Activated CD4-positive, alpha-beta T cell treated with anti-CD3 and anti-CD28 coated beads for 1 hour (primary cell): ENCODE data around the gene SFT2D1.

Experiments used
- DNase-seq: peaks from one replicate; pipeline ENCODE4 v3.0.0-alpha.2; 2020

Gene SFT2D1

DNA sequence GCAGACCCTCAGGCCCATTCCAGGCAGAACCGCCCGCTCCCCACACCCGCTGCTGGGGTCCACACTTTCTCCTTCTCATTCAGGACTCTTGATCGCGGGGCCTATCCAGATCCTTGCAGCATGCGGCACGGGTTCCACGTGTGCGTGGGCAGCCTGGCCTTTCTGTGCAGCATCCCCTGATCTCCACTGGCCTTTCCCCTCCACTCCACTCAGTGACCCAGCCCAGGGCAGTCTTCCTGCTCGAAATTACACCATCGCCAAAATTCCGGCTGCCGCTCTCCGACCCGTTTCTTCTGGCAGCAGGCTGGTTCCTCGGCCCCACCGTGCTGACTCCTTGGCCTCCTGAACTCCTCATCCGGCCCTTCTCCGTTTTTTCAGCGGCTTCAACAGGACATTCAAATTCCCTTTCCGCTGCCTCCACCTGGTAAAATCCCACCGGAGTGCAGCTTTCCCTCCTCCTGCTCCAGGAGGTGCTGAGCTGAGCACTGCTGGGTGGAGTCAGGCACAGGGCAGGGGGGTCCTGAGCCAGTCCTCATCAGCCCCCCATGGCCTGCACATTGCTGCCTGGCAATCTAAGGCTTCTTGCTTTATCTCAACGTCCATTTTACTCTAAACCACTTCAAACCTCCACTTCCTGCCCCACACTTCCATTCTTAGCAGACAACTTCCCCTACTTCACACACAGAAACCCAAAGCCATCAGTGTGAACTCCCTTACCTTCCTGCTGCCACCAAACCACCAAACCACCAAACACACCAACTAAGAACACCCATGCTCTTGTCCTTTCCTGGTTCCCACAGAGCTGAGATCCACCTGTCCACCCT lies 9.0 kb downstream of the SFT2D1 start:
- no peak for DNase-seq

DNA sequence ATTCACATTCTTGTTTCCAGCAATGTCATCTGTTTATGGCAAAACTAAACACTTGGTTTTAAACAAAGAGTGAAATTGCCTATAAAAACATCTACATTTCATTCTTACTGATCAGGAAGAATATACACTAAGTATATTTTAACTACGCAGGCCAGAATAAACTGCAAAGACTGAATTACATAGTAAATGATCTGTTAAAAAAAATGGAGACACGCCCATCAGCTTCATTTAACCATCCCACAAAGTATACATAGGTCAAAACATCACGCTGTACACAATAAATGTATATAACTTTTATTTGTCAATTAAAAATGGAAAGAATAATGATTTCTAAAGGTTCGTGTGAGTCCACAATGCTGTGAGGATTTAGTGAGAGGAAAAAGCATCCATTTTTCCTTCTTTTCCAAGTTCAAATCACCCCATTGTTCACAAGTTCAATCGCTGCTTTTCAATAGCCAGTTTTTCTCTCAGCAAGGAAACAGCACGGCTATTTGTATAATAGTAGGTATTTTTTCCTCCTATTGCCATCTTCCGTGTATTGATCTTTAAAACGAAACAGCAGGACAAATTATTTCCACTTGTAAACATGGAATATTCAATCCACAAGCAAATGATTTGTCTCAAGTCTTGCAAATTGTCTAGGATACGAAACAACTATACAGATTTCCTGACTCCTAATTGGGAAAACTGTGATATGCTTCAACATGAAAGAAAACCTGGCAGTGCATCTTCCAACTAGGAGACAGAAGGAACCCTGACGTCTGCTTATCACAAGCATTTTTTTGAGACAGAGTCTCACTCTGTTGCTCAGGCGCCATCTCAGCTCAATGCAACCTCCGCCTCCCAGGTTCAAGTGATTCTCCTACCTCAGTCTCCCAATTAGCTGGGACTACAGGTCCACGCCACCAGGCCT lies 10.6 kb downstream of the SFT2D1 start:
- DNase-seq, result no peak

DNA sequence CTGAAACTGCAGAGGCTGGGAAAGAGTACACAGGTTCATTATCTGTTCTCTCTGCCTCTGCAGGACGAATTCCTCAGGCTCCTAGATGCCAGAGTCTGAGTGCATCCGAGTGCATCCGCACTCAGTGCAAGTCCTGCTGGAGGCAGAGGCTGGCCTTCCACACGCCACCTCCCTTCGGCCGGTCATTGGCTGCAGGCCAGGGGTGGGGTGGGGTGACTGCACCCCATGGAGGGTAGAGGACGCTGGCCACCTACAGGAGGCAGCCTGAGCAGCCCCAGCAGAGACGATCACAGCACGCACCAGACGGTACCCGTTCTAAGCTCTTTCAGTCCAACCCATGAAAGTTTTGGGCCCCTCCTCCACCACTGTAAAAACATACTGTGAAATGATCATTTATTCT lies 11.7 kb downstream of the SFT2D1 start:
- no peak for DNase-seq

DNA sequence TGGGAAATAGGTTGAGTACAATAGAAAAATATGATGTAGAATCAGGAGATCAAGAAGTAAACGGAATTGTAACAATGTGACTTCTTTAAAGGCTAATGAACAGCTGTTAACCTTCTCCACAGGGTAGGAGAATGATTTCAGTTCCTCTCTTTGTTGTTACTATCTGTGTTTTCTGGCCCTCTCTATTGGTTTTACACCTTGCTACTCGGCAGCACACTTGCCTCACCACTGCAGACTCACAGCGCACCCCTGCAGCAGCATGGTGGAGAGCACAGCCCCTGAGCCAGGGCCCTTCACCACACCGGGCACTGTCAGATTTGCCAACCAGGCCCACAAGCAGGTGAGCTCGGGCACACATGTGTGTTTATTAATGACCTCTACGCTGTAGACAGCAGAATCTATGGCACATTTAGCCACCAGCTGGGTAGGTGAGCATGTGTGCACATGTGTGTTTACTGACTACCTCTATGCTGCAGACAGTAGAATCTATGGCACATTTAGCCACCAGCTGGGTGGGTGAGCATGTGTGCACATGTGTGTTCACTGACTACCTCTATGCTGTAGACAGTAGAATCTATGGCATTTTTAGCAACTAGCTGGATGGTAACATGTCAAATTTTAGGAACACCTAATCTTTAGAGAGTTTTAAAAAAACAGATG lies 16.8 kb downstream of the SFT2D1 start:
- DNase-seq, result no peak

DNA sequence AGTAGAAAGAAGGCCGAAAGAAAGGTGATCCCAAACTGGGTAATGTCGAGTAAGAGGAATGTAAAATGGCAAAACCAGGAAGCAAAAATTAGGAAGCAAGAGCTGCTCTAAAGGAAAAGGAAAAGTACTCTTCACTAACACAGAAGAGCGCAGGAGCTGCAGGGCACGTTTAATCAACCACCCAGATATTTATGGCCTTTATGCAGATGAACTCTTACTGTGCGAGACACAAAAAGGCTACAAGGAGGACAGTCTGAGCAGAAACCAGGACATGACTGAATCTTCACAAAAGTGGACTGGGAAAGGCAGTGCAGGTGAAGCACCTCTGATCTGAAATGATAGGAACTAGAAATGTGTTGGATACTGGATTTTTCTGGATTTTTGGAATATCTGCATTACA lies 18.9 kb downstream of the SFT2D1 start:
- no peak for DNase-seq

DNA sequence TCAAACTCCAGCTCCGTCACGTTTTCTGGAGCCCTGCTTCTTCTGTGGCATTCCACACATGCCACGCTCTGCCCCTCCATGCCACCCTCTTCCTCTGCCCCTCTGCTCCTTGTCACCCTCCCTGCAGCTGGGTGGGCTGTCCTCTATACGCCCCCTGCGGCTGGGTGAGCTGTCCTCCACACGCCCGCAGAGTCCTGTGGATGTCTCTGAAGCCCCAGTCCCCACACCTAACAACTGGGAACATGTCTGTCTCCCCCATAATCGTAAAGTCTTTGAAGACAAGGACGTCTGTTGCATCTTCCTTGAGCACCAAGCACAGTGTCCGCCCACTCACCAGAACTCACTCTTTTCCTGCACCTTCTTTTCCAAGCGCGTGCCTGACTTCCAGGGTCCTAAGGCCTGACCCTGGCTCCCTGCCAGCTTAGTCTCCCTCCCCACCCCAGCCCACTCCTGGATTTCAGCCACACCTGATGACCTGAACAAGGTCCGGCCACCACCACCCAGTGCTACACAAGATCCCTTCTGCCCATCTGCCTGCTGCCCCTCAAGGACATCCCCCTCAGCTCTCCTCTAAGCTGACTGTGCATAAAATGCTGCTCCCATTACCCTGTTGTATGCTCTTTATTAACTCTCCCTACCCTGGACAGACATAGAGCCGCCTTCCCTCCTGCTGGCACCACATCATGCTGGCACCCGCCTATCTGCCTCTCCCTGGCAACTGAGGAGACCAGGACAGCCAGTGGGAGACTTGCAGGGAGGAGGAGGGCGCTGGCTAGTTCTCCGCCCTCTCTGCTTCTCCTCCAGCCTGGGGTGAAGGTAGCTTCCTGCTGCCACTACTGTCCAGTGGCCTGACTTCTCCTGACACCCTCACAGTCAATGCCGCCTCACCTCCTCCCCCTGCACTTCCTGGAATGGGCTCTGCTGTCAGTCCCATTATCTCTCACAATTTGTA lies 23.4 kb downstream of the SFT2D1 start:
- no peak for DNase-seq

DNA sequence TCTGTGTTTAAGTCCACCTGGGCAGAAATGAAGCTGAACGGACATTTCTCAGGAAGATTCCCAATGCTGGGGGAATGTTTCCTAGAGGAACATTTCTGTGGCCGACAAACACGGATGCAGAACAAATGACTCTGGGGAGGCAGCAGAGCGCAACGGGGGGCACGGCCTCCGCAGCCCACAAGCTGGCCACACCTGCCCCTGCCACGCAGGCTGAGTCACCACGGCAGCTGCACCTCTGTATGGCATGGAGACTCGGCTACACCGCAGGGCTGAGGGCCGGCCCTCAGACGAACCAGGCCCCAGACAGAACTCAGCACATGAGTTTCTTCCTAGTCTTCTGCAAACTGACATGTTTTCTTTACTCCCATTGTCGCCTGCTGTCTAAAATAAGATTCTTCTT lies 24.1 kb downstream of the SFT2D1 start:
- no peak for DNase-seq

DNA sequence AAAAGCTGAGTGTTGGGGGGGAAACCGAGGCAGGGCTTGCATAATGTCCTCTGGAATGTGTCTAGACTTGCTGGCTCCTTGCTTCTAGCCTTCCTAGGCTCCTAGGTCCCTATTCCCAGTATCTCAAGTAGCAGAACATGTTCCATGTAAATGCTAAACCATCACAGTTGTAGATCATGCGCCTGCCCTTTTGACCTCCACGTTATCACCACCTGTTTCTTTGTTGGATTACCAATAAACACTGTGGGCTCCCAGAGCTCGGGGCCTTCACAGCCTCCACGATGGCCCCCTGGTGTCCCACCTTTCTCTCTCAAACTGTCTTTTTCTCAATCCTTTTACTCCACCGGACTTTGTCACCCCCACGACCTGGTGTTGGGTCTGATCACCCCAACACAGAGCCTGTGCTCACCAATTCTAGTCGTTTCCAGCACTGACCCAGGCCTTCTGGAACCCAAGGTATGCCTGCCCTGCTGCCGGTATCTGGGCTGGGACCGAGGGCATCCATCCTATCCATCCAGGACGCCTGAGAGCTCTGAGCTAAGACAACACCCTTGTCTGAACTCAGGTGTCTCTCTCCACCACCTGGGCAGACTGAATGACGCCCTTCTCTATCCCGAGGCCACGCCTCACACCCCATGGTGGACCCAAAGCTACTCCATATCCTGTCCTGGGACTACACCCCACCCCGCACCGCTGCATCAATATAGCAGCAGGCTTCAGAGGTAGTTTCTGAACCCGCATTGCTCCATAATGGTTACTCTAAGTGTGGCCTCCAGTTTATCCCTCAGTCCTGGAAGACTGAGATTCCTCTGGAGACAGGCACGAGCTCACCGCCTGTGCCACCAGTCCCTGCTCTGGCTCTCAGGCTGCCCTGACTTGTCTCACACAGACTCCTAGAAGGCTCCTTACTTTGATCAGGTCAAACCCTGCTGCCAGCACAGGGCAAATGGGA lies 24.8 kb downstream of the SFT2D1 start:
- no peak for DNase-seq

DNA sequence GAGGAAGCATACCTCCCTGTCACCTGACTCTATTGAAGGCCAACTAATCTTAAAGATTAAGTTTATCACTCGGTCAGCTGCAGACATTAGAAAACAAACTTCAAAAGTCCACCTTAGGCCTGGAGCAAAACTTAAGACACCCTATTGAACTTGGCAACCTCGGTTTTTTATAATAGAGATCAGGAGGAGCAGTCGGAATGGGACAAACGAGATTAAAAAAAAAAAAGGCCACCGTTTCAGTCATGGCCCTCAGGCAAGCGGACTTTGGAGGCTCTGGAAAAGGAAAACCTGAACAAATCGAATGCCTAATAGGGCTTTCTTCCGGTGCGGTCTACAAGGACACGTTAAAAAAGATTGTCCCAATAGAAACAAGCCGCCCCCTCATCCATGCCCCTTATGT lies 26.9 kb downstream of the SFT2D1 start:
- no peak for DNase-seq

DNA sequence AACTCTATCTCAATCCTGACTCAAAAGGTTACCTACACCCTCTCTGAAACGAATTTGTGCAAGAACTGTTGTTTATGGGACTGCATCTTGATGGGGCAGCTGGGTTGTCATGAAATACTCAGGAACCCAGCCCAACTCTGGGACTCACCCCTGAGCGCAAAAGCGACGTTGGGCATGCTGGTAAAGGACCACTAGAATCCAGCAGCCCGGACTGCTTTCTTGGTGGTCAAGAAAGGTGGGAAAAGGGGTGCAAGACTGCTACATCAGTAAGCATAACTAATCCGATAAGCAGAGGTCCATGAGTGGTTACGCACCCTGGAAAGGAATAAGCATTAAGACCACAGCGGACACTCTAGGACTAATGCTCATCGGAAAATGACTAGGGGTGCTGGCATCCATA lies 27.9 kb downstream of the SFT2D1 start:
- DNase-seq, result no peak

DNA sequence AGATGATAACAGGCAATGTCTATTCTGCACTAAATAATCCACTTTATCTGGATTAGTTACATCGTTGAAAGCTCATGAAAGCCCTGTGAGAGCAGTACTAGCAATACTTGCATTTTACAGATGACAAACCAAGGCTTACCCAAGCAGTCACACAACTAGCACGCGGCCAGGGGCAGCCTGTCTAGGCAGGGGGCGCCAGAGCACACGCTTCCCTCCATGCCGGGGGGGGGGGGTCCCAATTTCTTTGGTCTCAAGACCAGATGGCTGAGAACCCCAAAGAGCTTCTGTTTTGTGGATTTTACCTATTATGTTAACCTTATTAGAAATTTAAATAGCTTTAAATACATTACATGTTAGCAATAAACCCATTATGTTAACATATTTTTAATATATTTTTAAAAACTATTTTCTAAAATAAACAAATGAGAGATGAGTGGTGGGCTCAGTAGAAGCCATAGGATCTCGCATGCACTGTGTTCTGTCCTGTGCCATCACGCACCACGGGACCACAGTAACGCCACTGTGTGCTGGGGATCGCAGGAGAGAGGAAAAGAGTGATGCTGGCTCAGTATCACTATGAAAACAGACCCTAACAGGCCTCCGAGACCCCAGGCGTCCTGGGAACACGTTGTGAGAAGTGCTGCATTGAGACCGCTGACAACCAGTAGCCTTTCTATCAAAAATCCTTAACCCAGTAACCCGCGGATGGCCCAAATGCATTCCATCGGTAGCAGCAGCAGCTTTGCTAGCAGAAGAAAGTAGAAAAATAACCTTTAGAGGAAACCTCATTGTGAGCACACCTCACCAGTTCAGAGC lies 28.9 kb downstream of the SFT2D1 start:
- no peak for DNase-seq

DNA sequence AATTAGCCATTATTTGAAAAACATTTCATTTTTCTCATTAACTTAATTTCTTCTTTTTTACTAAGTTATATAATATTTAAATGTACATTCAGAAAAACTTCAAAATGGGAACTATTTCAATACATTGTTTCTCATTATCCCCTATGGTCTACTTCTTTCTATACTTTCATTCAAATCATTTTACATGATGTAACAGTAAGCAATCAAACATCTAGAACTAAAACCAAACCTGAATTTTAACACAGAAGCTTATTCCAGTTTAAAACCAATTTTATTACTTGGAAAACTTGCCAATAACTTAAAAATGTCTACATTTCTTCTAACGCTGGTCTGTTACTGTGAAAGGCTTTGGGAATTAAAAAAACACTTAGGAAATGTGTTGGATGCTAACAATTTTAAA lies 29.5 kb downstream of the SFT2D1 start:
- DNase-seq, result no peak

DNA sequence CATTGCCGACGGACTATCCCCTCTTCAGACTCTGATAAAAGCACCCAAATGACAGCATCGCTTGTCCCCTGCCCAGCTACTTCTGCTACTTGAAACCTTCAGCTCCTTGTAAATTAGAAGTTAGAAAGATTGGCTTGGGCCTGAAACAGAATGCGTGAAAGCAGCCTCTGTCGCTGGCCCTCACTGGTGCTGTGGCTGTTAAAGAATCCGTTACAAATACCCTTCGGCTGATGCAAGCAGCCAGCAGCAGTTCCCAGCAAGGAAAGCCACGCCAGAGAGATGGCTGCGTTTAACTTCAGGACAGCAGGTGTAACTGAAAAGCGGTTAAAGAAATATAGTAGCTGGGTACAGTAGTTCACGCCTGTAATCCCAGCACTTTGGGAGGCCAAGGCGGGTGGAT lies 31.7 kb downstream of the SFT2D1 start:
- no peak for DNase-seq

DNA sequence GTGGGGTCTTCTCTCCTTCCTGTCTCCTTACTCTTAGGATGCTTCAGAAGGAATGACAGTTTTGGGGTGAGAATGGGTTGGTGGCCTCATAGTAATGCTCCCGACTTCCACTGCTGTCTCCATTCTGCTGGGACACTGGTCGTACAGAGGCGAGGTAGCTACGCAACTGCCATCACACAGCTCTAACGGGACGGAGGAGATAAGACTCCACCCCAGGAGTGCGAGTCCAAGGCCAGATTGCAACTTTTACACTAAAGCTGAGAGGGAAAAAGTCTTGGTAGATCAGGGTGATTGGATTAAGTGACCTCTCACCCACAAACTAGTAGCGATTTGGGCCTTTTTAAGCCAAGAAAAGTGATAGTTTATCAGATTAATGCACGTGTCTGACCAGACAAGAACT lies 32.4 kb downstream of the SFT2D1 start:
- no peak for DNase-seq

DNA sequence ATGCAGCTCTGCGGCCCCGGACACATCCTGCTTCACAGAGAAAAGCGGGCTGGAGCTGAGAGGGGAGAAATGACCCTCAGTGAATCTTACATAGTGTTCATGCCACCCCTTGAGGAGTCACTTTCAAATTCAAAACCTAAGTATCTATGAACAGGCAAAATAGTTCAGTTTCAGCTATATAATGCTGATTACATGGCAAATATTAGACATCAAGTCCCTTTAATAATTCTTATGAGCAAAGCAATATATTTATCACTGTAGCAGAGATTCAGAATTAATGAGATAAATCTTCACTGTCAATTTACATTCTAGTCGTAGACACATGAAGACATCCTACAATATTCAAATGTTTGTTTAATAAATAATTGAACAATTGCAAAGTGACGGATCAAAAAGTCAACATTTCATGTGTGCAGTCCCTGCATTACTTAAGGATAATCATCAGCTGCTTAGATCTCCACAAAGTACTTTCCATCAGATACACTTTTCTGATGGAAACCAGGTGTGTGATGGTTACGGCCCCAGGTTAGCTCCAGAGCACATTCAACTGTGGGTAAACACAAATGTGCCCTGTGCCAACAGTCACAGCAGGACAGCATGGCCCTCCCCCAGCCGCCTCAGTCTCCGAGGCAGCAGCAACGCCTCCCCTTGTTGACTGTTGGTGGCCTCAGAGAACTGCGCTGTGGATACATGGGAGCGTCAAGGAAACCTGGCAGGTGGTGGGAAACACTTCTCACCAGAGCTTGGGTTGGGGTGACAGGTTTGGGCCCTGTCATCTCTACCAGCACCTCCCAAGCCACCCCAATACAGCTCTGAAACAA lies 33.4 kb downstream of the SFT2D1 start:
- DNase-seq, result no peak

DNA sequence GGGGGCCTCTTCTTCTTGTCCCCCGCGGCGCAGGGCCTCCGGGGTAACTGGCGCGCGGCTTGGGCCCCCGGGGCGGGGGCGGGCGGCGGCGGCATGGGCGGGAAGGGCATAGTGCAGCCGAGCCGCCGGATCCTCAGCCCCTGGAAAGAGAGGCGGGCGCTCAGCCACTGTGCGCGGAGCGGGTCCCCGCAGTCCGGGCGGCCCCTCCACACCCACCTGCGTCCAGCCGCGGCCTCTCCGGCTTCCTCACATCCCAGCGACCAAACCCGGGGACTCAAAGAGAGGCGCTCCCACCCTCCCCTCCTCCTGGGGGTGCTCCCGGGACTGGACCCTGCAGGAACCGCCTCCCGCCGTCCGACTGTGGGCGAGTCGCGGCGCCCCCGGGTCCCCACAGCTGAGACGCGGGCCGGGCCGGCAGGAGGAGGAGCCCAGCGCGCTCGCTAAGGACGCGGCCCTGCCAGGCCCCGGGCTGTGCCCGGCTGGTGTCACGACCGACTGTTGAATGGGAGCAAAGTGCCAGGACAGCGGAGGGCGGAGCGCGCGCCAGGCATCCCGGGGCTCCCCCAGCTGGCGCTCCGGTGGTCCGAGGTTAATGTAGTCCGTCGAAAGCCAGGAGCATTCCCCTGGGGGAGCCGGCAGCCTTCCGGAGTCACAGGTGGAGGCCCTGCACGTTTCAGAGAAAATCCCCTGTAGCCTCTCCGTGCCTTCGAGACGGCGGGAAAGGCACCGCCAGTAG lies 34.1 kb downstream of the SFT2D1 start, which contains the start of gene PRR18:
Gene PRR18, minus strand, starts transcription at position 360 of the 736 bp plus-strand sequence. Its CDS starts 250 bp downstream, at position 110.
- DNase-seq, result no peak

DNA sequence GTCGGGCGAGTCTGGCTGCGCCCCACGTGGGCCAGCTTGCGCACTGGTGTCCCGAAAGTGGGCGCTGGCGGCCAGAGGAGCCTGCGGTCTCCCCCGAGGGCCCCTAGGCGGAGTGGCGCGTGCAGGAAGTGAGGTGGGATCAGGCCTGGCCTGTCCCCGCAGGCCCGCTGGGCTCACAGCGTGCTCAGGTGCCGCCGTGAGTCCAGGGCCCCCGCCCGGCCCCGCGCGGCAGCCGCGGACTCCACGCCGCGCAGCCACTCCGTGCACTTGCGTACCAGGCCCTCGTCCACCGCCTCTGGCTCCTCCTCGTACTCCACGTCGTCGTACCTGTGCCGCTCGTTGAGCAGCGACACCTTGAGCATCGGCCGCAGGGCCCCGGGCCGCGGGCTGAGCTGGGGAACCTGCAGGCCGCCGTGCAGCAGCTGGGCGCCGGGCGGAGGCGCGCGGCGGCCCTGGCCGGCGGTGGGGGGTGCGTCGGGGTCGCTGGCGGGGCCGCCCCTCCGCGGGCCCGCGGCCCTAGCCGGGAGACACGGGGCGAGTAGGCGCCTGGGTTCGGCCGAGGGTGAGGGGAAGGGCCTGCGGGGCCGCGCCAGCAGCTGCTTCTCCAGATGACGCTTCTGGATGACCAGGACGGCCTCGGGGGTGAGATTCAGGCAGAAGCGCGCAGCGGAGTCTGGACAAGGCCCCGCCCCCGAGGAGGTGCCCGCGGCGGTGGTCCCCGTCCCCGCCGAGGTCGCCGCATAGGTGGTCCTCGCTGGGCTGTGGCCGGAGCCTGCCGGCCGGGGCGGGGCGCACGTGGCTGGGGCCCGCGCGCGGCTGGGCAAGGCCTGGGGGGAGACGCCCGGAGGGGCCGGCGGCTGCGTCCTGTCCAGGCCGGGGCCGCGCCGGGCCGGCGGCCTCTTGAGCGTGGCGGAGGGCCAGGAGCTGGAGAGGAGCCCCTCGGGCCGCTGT lies 35.0 kb downstream of the SFT2D1 start:
- DNase-seq, result no peak
